H9 (cell line): ENCODE measurements around the gene KLK13. TPM values are rescaled to one million over a fixed set of nuclear protein-coding genes. Genes with fewer than 3 reads are reported as not detected.

ENCODE experiments used
- DNase-seq: peaks from one replicate; pipeline ENCODE4 v3.0.0-alpha.2; 2017
- H2AFZ ChIP-seq: one replicate; pipeline ENCODE4 v1.6.1; 2013; ENCODE audit warnings: mild to moderate bottlenecking, low read length, control low read depth, moderate library complexity
- H2AK5ac ChIP-seq: 2 replicates; pipeline ENCODE4 v1.6.1; 2013; ENCODE audit warnings: low read length, control low read depth, mixed read lengths; ENCODE audit not compliant: insufficient read length
- H2BK120ac ChIP-seq: one replicate; pipeline ENCODE4 v1.6.1; 2013; ENCODE audit warnings: low read depth, mild to moderate bottlenecking, low read length, control low read depth, inconsistent platforms; ENCODE audit not compliant: poor library complexity, severe bottlenecking
- H2BK12ac ChIP-seq: 2 replicates; pipeline ENCODE4 v1.6.1; 2013; ENCODE audit warnings: low read length, control low read depth, mixed read lengths, low read depth; ENCODE audit not compliant: insufficient read length
- H2BK15ac ChIP-seq: 2 replicates; pipeline ENCODE4 v1.6.1; 2013; ENCODE audit warnings: low read depth, low read length, control low read depth
- H2BK20ac ChIP-seq: one replicate; pipeline ENCODE4 v1.6.1; 2013; ENCODE audit warnings: low read depth, mild to moderate bottlenecking, low read length, control low read depth, inconsistent platforms; ENCODE audit not compliant: poor library complexity, severe bottlenecking
- H2BK5ac ChIP-seq: 2 replicates; pipeline ENCODE4 v1.6.1; 2013; ENCODE audit warnings: low read length, control low read depth, mixed read lengths; ENCODE audit not compliant: insufficient read length
- H3K14ac ChIP-seq: 2 replicates; pipeline ENCODE4 v1.6.1; 2013; ENCODE audit warnings: low read length, control low read depth; ENCODE audit not compliant: insufficient read depth
- H3K18ac ChIP-seq: 2 replicates; pipeline ENCODE4 v1.6.1; 2013; ENCODE audit warnings: low read depth, mild to moderate bottlenecking, mixed read lengths, low read length, control low read depth; ENCODE audit not compliant: insufficient read length
- H3K23ac ChIP-seq: 2 replicates; pipeline ENCODE4 v1.6.1; 2013; ENCODE audit warnings: low read length, control low read depth, mixed read lengths, low read depth; ENCODE audit not compliant: insufficient read length
- H3K23me2 ChIP-seq: 2 replicates; pipeline ENCODE4 v1.6.1; 2013; ENCODE audit warnings: low read depth, mild to moderate bottlenecking, mixed read lengths, low read length, control low read depth; ENCODE audit not compliant: insufficient read length, poor library complexity, severe bottlenecking
- H3K27ac ChIP-seq: 2 replicates; pipeline ENCODE4 v1.5.1; 2013; ENCODE audit warnings: low read length, control low read depth, mixed read lengths, low read depth; ENCODE audit not compliant: insufficient read length
- H3K27me3 ChIP-seq: 2 replicates; pipeline ENCODE4 v1.6.1; 2013; ENCODE audit warnings: low read length, control low read depth, inconsistent platforms; ENCODE audit not compliant: insufficient read depth
- H3K4ac ChIP-seq: 2 replicates; pipeline ENCODE4 v1.6.1; 2013; ENCODE audit warnings: low read depth, mild to moderate bottlenecking, control low read depth, inconsistent platforms, low read length, moderate library complexity
- H3K4me1 ChIP-seq: 2 replicates; pipeline ENCODE4 v1.6.1; 2013; ENCODE audit warnings: low read length, control low read depth, inconsistent platforms; ENCODE audit not compliant: insufficient read depth
- H3K4me2 ChIP-seq: 2 replicates; pipeline ENCODE4 v1.6.1; 2013; ENCODE audit warnings: low read length, control low read depth, mixed read lengths; ENCODE audit not compliant: insufficient read length, insufficient read depth
- H3K56ac ChIP-seq: 2 replicates; pipeline ENCODE4 v1.6.1; 2013; ENCODE audit warnings: low read depth, mild to moderate bottlenecking, mixed read lengths, low read length, control low read depth; ENCODE audit not compliant: insufficient read length
- H3K79me1 ChIP-seq: 2 replicates; pipeline ENCODE4 v1.6.1; 2013; ENCODE audit warnings: low read depth, mild to moderate bottlenecking, moderate library complexity, low read length, control low read depth, inconsistent platforms; ENCODE audit not compliant: insufficient read depth, poor library complexity, severe bottlenecking
- H3K79me2 ChIP-seq: 2 replicates; pipeline ENCODE4 v1.6.1; 2013; ENCODE audit warnings: low read length, control low read depth, inconsistent platforms; ENCODE audit not compliant: insufficient read depth
- H3K9ac ChIP-seq: 2 replicates; pipeline ENCODE4 v1.6.1; 2013; ENCODE audit warnings: low read length, control low read depth, mixed read lengths; ENCODE audit not compliant: insufficient read length; ENCODE audit errors: extremely low read depth
- H3K9me3 ChIP-seq: one replicate; pipeline ENCODE4 v1.6.1; 2013; ENCODE audit warnings: low read depth, low read length, inconsistent platforms; ENCODE audit not compliant: control insufficient read depth
- H3T11ph ChIP-seq: one replicate; pipeline ENCODE4 v1.6.1; 2013; ENCODE audit warnings: mild to moderate bottlenecking, low read length, control low read depth, inconsistent platforms
- H4K20me1 ChIP-seq: one replicate; pipeline ENCODE4 v1.6.1; 2013; ENCODE audit not compliant: control insufficient read depth, insufficient read length, insufficient read depth
- H4K5ac ChIP-seq: 2 replicates; pipeline ENCODE4 v1.6.1; 2013; ENCODE audit warnings: low read depth, mild to moderate bottlenecking, mixed read lengths, low read length, control low read depth; ENCODE audit not compliant: insufficient read length
- H4K8ac ChIP-seq: replicated peaks from 2 replicates; pipeline ENCODE4 v1.6.1; 2013; ENCODE audit warnings: low read length, control low read depth, mixed read lengths, low read depth; ENCODE audit not compliant: insufficient read length
- H4K91ac ChIP-seq: 2 replicates; pipeline ENCODE4 v1.6.1; 2013; ENCODE audit warnings: low read depth, mild to moderate bottlenecking, moderate library complexity, mixed read lengths, low read length, control low read depth; ENCODE audit not compliant: insufficient read length
- H3K27ac Mint-ChIP-seq, 3 experiments: 2 replicates in 2 of 3; 3 replicates in 1 of 3; pipeline ENCODE4 v1.8.0; 2020 to 2021; ENCODE audit warnings: mixed read lengths in 3 of 3, mild to moderate bottlenecking in 1 of 3, moderate library complexity in 1 of 3
- H3K27me3 Mint-ChIP-seq: 2 replicates; pipeline ENCODE4 v1.8.0; 2021; ENCODE audit warnings: low read depth, mild to moderate bottlenecking, moderate library complexity, mixed read lengths
- H3K36me3 Mint-ChIP-seq, 3 experiments: 2 replicates in 2 of 3; 3 replicates in 1 of 3; pipeline ENCODE4 v1.8.0; 2020 to 2021; ENCODE audit warnings: low read depth in 3 of 3, mixed read lengths in 3 of 3; ENCODE audit not compliant: insufficient read depth in 1 of 3
- H3K4me1 Mint-ChIP-seq, 2 experiments: 2 replicates each; pipeline ENCODE4 v1.8.0; 2020; ENCODE audit warnings: mixed read lengths in 2 of 2
- H3K4me3 Mint-ChIP-seq, 2 experiments: 2 replicates in 1 of 2; 3 replicates in 1 of 2; pipeline ENCODE4 v1.8.0; 2020 to 2021; ENCODE audit warnings: mild to moderate bottlenecking in 2 of 2, mixed read lengths in 2 of 2, moderate library complexity in 1 of 2
- H3K9me3 Mint-ChIP-seq, 2 experiments: 2 replicates in 1 of 2; 3 replicates in 1 of 2; pipeline ENCODE4 v1.8.0; 2020; ENCODE audit warnings: mild to moderate bottlenecking in 2 of 2, mixed read lengths in 2 of 2, moderate library complexity in 1 of 2
- WGBS: extraction: QIAGEN DNeasy Blood & Tissue Kit; methylation state at CpG from one replicate; pipeline ENCODE4 v1.1.7; 2013; ENCODE audit warnings: missing lambda C conversion rate, low lambda C conversion rate, mixed read lengths; ENCODE audit not compliant: insufficient read length; ENCODE audit errors: extremely low coverage; 5-methylcytosine and 5-hydroxymethylcytosine counted together
- total RNA-seq: library from RNA; stranded (reverse); gene quantifications from 2 replicates; pipeline ENCODE4 v1.2.1, GENCODE V29; 2021
- TF ChIP-seq, protein P1 (sequence below): fragments of 200-600 bp; sonication (generic); conservative IDR thresholded peaks from 3 replicates; pipeline ENCODE4 v1.8.0; 2021; ENCODE audit warnings: antibody characterized with exemption, mild to moderate bottlenecking

KLK13 gene
- total RNA-seq, 1 experiment from 2014 or later: 4.2 TPM

GRCh38 chr19:51086153-51086850, 21.4 kb upstream of the KLK13 start:
- no peak overlapping the region for H3K18ac ChIP-seq
- no peak overlapping the region for H2BK12ac ChIP-seq
- H4K5ac ChIP-seq: no peak overlapping the region
- no peaks in the 10 kb centered on the region for H3K9me3 Mint-ChIP-seq
- H2BK20ac ChIP-seq: no peak overlapping the region
- no peak overlapping the region for H3K4me2 ChIP-seq
- H3K79me1 ChIP-seq: no peaks in the 10 kb centered on the region
- H3K79me2 ChIP-seq: no peaks in the 10 kb centered on the region
- H4K91ac ChIP-seq: no peak overlapping the region
- H2BK15ac ChIP-seq: no peak overlapping the region
- 100% methylated on average over 1 of the region's 18 CpGs for WGBS
- H3K27me3 Mint-ChIP-seq: peaks cover 21% of the 10 kb centered on the region
- no peak overlapping the region for H2AK5ac ChIP-seq
- peaks cover 22 to 29% of the 10 kb centered on the region in 2 experiments for H3K4me1 Mint-ChIP-seq
- H3K4ac ChIP-seq: no peak overlapping the region
- H3K9ac ChIP-seq: no peak overlapping the region
- H3K36me3 Mint-ChIP-seq: no peaks in the 10 kb centered on the region
- no peak overlapping the region for H3K56ac ChIP-seq
- no peak overlapping the region; a peak in 2 of 7 replicates for H3K27ac Mint-ChIP-seq
- H3K27ac ChIP-seq: no peak overlapping the region
- no peak overlapping the region for H3T11ph ChIP-seq
- H3K4me1 ChIP-seq: peaks cover 2% of the 10 kb centered on the region; the same call in 1 of the 2 replicates
- no peak for DNase-seq
- no peak overlapping the region for H3K4me3 Mint-ChIP-seq
- H2AFZ ChIP-seq: no peak overlapping the region
- H3K23me2 ChIP-seq: no peaks in the 10 kb centered on the region
- no peaks in the 10 kb centered on the region; the same call in 1 of the 2 replicates for H3K27me3 ChIP-seq
- no peak overlapping the region for H2BK120ac ChIP-seq
- TF ChIP-seq, protein P1, sequence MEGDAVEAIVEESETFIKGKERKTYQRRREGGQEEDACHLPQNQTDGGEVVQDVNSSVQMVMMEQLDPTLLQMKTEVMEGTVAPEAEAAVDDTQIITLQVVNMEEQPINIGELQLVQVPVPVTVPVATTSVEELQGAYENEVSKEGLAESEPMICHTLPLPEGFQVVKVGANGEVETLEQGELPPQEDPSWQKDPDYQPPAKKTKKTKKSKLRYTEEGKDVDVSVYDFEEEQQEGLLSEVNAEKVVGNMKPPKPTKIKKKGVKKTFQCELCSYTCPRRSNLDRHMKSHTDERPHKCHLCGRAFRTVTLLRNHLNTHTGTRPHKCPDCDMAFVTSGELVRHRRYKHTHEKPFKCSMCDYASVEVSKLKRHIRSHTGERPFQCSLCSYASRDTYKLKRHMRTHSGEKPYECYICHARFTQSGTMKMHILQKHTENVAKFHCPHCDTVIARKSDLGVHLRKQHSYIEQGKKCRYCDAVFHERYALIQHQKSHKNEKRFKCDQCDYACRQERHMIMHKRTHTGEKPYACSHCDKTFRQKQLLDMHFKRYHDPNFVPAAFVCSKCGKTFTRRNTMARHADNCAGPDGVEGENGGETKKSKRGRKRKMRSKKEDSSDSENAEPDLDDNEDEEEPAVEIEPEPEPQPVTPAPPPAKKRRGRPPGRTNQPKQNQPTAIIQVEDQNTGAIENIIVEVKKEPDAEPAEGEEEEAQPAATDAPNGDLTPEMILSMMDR: no peak
- no peak overlapping the region for H3K23ac ChIP-seq
- H2BK5ac ChIP-seq: no peak overlapping the region
- H3K9me3 ChIP-seq: no peaks in the 10 kb centered on the region
- H3K14ac ChIP-seq: no peak overlapping the region; the same call in 1 of the 2 replicates
- no peak overlapping the region for H4K8ac ChIP-seq
- no peaks in the 10 kb centered on the region for H4K20me1 ChIP-seq
